GM23338 (cell line): Measurements from ENCODE around the gene RP2. TPM values are rescaled to one million over a fixed set of nuclear protein-coding genes. Genes with fewer than 3 reads are reported as not detected.

ENCODE experiments used
- polyA plus RNA-seq: library from polyadenylated mRNA; unstranded; fragments of >200 nt; fragmentation: Nextera tagmentation; extraction: Ambion mirVana; gene quantifications from 2 replicates; pipeline ENCODE4 v1.2.1, GENCODE V29; 2016
- total RNA-seq: library from RNA; depleted of rRNA; stranded (reverse); fragments of >200 nt; shearing (Covaris generic); gene quantifications from 2 replicates; pipeline ENCODE4 v1.2.3, GENCODE V29; 2014; rRNA removed

The RP2 gene
- total and polyA plus RNA-seq, 2 experiments from 2014 or later, result 4.5 to 12.1 TPM

Other genes starting within 250 kb of the RP2 start
- gene SLC9A7, start 77.9 kb upstream of the RP2 start, total RNA-seq, result 11.0 and 15.4 TPM in 2 replicates
- gene SLC9A7, start 77.9 kb upstream of the RP2 start, polyA plus RNA-seq, result 2.5 TPM in 2 replicates
- gene JADE3, start 75.4 kb downstream of the RP2 start, total RNA-seq, result 14.1 and 15.3 TPM in 2 replicates
- gene JADE3, start 75.4 kb downstream of the RP2 start, polyA plus RNA-seq, result 3.9 and 4.5 TPM in 2 replicates
- gene RGN, start 241.4 kb downstream of the RP2 start, total RNA-seq, result 0.47 and 6.7 TPM in 2 replicates
- 5.5 and 5.9 TPM in 2 replicates for gene RGN, start 241.4 kb downstream of the RP2 start, polyA plus RNA-seq